ENCODE results near the gene FRS3. TPM values are rescaled to one million over a fixed set of nuclear protein-coding genes. Genes with fewer than 3 reads are reported as not detected.
A peak's percentile ranks its signal among the peaks of the same experiment; 100 is the strongest.

The FRS3 gene
- total RNA-seq, 1 experiment from 2014 or later, result 4.5 TPM

DNA sequence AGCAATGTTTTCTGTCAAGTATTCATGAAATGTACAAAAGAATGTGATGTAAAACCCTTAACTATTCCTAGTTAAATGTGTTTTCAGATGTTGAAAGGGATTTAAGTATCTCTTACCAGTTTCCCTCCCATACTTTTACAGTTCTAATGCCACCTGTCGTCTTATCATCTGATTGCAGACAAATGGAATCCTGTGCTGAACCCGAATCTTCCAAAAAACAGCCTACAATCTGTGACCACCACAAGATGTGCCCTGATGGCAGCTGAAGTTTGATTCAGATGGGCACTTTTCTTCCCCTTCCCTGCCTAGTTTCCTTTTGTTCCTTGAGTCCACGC lies 9.7 kb upstream of the FRS3 start:
- H3K79me2 ChIP-seq (ENCODE audit: low read depth), result peaks cover 37% of the 10 kb centered on the region

GRCh38 chr6:41787219-41787917 lies 7.7 kb upstream of the FRS3 start, which contains the start of gene TOMM6:
Gene TOMM6 (plus strand): TSS chr6:41787694. CDS start chr6:41787698, 4 bp downstream.
- Histone ChIP-seq H3K9me2 (ENCODE audit: insufficient read depth) (no peaks in the 10 kb centered on the region), H2AFZ (peak within 1 kb of the TSS; percentile 76), H3K4me1 (replicated peaks; ENCODE audit: insufficient read depth) (peaks cover 42% of the 10 kb centered on the region), H3K9me3 (ENCODE audit: insufficient read depth, low read depth) (no peaks in the 10 kb centered on the region), H3K79me2 (ENCODE audit: low read depth) (peaks cover 37% of the 10 kb centered on the region), H3K27me3 (ENCODE audit: insufficient read depth, low read depth) (no peaks in the 10 kb centered on the region), H3K27ac (peak within 1 kb of the TSS; percentile 91), H3K4me2 (peak within 1 kb of the TSS; percentile 90), H3K4me3 (peak within 1 kb of the TSS; percentile 100), H3F3A (ENCODE audit: insufficient read depth, low read depth) (peaks cover 62% of the 10 kb centered on the region), H4K20me1 (ENCODE audit: insufficient read depth) (no peaks in the 10 kb centered on the region; the same call in 1 of the 2 replicates), H3K36me3 (ENCODE audit: low read depth) (peaks cover 28% of the 10 kb centered on the region)
- BruUV-seq (replicated peaks), result TSS peak; percentile 78
- TF ChIP-seq CTCF (conservative IDR thresholded peaks at IDR 0.05) (peak; percentile 88), EZH2 (IDR thresholded peaks at IDR 0.05; ENCODE audit: low read depth) (no peak)
- peak; percentile 83 to 92 for DNase-seq
- ChIA-PET CTCF (interaction anchor here (0.6 to 2.0 kb wide), 6 partner anchors 28 to 417 kb away, joined by 3 to 10 read pairs (median 3); partner anchors contain the start of genes BYSL and MED20), POLR2A (ENCODE audit: unreplicated experiment) (interaction anchor here (0.6 to 0.7 kb wide), 2 partner anchors 134 to 439 kb away, joined by 3 to 11 read pairs; partner anchors contain the start of genes BYSL and MED20)
- intact Hi-C loops (cut with micrococcal nuclease; ENCODE audit: unreplicated experiment), result loop anchor here (1.0 to 10.0 kb wide), 2 partner anchors 134 to 937 kb away; partner anchors contain the start of genes BYSL, MED20 and PRPH2

More for the DNA sequence above, 9.7 kb upstream of the FRS3 start:
- ChIA-PET POLR2A (ENCODE audit: unreplicated experiment) (interaction anchor here (0.6 kb wide), 1 partner anchor 242 kb away, joined by 5 read pairs; no protein-coding TSS in a partner anchor), CTCF (no interaction called here)
- TF ChIP-seq EZH2 (IDR thresholded peaks at IDR 0.05; ENCODE audit: low read depth), result no peak
- no peak for TF ChIP-seq CTCF (conservative IDR thresholded peaks at IDR 0.05)
- Histone ChIP-seq H3K4me1 (replicated peaks; ENCODE audit: insufficient read depth) (peaks cover 32% of the 10 kb centered on the region), H3K4me3 (peak overlapping the region; percentile 100; the same call in 1 of the 2 replicates), H3K9me2 (ENCODE audit: insufficient read depth) (no peaks in the 10 kb centered on the region), H3K36me3 (ENCODE audit: low read depth) (peaks cover 28% of the 10 kb centered on the region), H3K27me3 (ENCODE audit: insufficient read depth, low read depth) (no peaks in the 10 kb centered on the region), H3K4me2 (peak overlapping the region; percentile 90; the same call in 1 of the 2 replicates), H3K9me3 (ENCODE audit: insufficient read depth, low read depth) (no peaks in the 10 kb centered on the region), H2AFZ (no peak overlapping the region), H3F3A (ENCODE audit: insufficient read depth, low read depth) (peaks cover 51% of the 10 kb centered on the region), H4K20me1 (ENCODE audit: insufficient read depth) (no peaks in the 10 kb centered on the region; the same call in 1 of the 2 replicates), H3K27ac (peak overlapping the region; percentile 1; the same call in 1 of the 2 replicates)
- DNase-seq, result no peak
- BruUV-seq (replicated peaks), result no TSS peak
- intact Hi-C loops (cut with micrococcal nuclease; ENCODE audit: unreplicated experiment), result loop anchor here (10.0 kb wide), 1 partner anchor 935 kb away; the partner anchor contains the start of gene PRPH2

DNA sequence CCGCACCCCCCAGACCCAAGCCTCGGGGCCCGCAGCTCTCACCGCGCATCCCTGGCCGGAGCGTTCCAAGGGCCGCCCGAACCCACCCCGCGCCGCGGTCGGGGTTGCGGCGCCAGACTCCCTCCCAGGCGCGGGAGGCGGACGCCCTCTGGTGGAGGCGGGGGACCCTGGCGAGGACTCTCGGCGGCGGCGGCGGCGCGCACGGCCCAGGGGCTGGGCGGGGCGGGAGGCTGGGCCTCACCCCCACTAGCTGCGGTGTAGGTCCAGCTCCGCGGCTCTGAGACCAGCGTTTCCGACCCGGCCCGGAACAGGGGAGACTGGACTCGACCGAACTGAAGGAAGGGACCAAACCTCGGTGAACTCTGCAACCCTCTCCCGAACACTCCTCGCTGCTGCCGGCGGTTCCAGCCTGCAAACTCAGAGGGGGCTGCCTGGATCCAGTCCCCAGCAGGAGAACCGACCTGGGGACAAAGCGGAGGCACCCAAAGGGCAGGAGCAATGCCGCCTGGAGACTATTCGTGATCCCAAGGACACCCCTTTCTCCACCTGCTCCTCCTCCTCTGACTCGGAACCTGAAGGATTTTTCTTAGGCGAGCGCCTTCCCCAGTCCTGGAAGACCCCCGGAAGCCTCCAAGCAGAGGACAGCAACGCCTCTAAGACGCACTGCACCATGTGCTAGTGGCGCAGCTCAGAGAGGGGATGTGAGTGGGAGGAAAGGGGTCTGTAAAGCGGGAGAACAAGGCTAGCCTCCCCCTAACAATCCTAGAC lies 6.9 kb upstream of the FRS3 start:
- BruUV-seq (replicated peaks), result no TSS peak
- H2AFZ ChIP-seq, result peak overlapping the region; percentile 76
- peak overlapping the region; percentile 91 for H3K27ac ChIP-seq
- peak overlapping the region; percentile 90 for H3K4me2 ChIP-seq
- peaks cover 25% of the 10 kb centered on the region for H3K36me3 ChIP-seq (ENCODE audit: low read depth)
- DNase-seq, result peak; percentile 46 to 88
- peaks cover 62% of the 10 kb centered on the region for H3F3A ChIP-seq (ENCODE audit: insufficient read depth, low read depth)
- no peak for TF ChIP-seq EZH2 (IDR thresholded peaks at IDR 0.05; ENCODE audit: low read depth)
- TF ChIP-seq CTCF (conservative IDR thresholded peaks at IDR 0.05), result peak; percentile 67; the same call in 1 of the 2 replicates
- CTCF ChIA-PET, result interaction anchor here (0.5 to 2.0 kb wide), 7 partner anchors 28 to 687 kb away, joined by 3 to 10 read pairs (median 3); partner anchors contain the start of genes BYSL and MED20
- H3K79me2 ChIP-seq (ENCODE audit: low read depth), result peaks cover 37% of the 10 kb centered on the region
- H4K20me1 ChIP-seq (ENCODE audit: insufficient read depth), result no peaks in the 10 kb centered on the region; the same call in 1 of the 2 replicates
- peak overlapping the region; percentile 100 for H3K4me3 ChIP-seq
- H3K27me3 ChIP-seq (ENCODE audit: insufficient read depth, low read depth), result no peaks in the 10 kb centered on the region
- H3K9me3 ChIP-seq (ENCODE audit: insufficient read depth, low read depth), result no peaks in the 10 kb centered on the region
- no peaks in the 10 kb centered on the region for H3K9me2 ChIP-seq (ENCODE audit: insufficient read depth)
- peaks cover 45% of the 10 kb centered on the region for H3K4me1 ChIP-seq (replicated peaks; ENCODE audit: insufficient read depth)
- intact Hi-C loops (cut with micrococcal nuclease; ENCODE audit: unreplicated experiment), result loop anchor here (1.0 to 10.0 kb wide), 2 partner anchors 135 to 938 kb away; partner anchors contain the start of genes BYSL, MED20 and PRPH2
- POLR2A ChIA-PET (ENCODE audit: unreplicated experiment), result interaction anchor here (0.6 to 0.8 kb wide), 3 partner anchors 110 to 407 kb away, joined by 3 to 5 read pairs (median 3); partner anchors contain the start of genes BYSL and MED20

Data from PC-9 (cell line).